Measurements from ENCODE around the gene TRAPPC1. TPM values are rescaled to one million over a fixed set of nuclear protein-coding genes. Genes with fewer than 3 reads are reported as not detected.

TRAPPC1 gene
- total RNA-seq, 6 experiments from 2014 or later, result 43.7 to 57.1 (median 48.3) TPM

- Histone ChIP-seq H3K4me3 (peak within 1 kb of the TSS; percentile 28 to 63 (median 51)), H3K27me3 (no peaks in the 10 kb centered on the region), H3K4me1 (peaks cover 3 to 43% (median 22%) of the 10 kb centered on the region in 4 donors), H3K9me3 (no peaks in the 10 kb centered on the region), H3K36me3 (no peaks in the 10 kb centered on the region), H3K27ac (peak within 1 kb of the TSS; percentile 82)
- ATAC-seq (no peak), DNase-seq (no peak)
- no peak for TF ChIP-seq POLR2A (IDR thresholded peaks at IDR 0.05)
- TF ChIP-seq, protein P1, sequence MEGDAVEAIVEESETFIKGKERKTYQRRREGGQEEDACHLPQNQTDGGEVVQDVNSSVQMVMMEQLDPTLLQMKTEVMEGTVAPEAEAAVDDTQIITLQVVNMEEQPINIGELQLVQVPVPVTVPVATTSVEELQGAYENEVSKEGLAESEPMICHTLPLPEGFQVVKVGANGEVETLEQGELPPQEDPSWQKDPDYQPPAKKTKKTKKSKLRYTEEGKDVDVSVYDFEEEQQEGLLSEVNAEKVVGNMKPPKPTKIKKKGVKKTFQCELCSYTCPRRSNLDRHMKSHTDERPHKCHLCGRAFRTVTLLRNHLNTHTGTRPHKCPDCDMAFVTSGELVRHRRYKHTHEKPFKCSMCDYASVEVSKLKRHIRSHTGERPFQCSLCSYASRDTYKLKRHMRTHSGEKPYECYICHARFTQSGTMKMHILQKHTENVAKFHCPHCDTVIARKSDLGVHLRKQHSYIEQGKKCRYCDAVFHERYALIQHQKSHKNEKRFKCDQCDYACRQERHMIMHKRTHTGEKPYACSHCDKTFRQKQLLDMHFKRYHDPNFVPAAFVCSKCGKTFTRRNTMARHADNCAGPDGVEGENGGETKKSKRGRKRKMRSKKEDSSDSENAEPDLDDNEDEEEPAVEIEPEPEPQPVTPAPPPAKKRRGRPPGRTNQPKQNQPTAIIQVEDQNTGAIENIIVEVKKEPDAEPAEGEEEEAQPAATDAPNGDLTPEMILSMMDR (IDR thresholded peaks at IDR 0.05), result no peak
- intact Hi-C loops (cut with DNase I), result no loop called here
- 51% methylated on average over 15 of the region's 18 CpGs for WGBS (ENCODE audit: insufficient coverage, low coverage, low lambda C conversion rate, missing lambda C conversion rate)
Observed at GRCh38 chr17:7888184-7888920, 43.4 kb downstream of the TRAPPC1 start, which contains the start of gene CHD3. Gene CHD3 (plus strand): TSS chr17:7888789. CDS start chr17:7889001, 212 bp downstream.

DNA sequence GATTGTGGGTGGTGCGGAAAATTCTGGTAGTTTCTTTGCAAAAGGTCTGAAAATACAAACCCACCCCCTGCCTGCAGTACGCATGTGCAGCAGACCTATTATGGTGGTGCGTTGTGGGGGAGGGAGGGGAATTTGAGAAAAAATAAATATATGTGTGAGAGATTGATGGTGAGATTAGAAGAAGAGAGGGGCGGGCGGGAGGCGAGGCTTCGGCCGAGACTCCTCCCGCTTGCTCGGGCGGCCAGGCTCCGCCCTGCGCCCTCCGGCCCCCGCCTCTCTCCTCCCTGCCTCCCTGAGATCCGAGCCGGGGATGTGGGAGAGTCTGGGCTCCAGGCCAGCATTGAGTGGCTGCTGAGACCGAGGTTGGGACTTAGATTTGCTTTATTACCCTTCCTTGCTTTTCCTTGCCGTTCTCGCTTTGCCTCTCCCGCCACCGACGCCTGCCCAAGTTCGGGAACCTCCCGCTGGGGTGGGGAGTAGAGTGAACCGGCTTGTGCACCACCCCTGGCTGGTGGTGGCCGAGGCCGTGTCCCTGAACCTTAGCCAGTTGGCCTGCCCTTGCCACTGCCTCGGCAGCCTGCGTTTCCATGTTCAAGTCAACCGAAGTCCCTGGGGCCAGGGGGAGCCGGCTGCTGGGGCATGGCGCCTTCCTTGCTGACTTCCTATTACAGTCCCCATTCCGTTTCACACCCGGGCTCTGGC, 44.1 kb downstream of the TRAPPC1 start:
- H3K9me3 ChIP-seq, result no peaks in the 10 kb centered on the region
- DNase-seq, result peak; percentile 89 to 93 (median 92)
- H3K4me1 ChIP-seq, result peaks cover 3 to 43% (median 22%) of the 10 kb centered on the region in 4 donors
- H3K27me3 ChIP-seq, result no peaks in the 10 kb centered on the region
- 1% methylated on average over 27 of the region's 35 CpGs for WGBS (ENCODE audit: insufficient coverage, low coverage, low lambda C conversion rate, missing lambda C conversion rate)
- peak overlapping the region; percentile 28 to 63 (median 51) for H3K4me3 ChIP-seq
- intact Hi-C loops (cut with DNase I), result no loop called here
- TF ChIP-seq, protein P1 (IDR thresholded peaks at IDR 0.05), result no peak
- peak; percentile 32 for TF ChIP-seq POLR2A (IDR thresholded peaks at IDR 0.05)
- H3K27ac ChIP-seq, result peak overlapping the region; percentile 82
- ATAC-seq, result peak; percentile 81 to 88 (median 82)
- H3K36me3 ChIP-seq, result no peaks in the 10 kb centered on the region

- 5% methylated on average over 8 of the region's 8 CpGs for WGBS (ENCODE audit: insufficient coverage, low coverage, low lambda C conversion rate, missing lambda C conversion rate)
- Histone ChIP-seq H3K4me1 (peaks cover 3 to 43% (median 22%) of the 10 kb centered on the region in 4 donors), H3K4me3 (peak overlapping the region in 2 of 3 donors; percentile 51 to 63)
Observed at GRCh38 chr17:7887038-7887481, 44.7 kb downstream of the TRAPPC1 start.

DNA sequence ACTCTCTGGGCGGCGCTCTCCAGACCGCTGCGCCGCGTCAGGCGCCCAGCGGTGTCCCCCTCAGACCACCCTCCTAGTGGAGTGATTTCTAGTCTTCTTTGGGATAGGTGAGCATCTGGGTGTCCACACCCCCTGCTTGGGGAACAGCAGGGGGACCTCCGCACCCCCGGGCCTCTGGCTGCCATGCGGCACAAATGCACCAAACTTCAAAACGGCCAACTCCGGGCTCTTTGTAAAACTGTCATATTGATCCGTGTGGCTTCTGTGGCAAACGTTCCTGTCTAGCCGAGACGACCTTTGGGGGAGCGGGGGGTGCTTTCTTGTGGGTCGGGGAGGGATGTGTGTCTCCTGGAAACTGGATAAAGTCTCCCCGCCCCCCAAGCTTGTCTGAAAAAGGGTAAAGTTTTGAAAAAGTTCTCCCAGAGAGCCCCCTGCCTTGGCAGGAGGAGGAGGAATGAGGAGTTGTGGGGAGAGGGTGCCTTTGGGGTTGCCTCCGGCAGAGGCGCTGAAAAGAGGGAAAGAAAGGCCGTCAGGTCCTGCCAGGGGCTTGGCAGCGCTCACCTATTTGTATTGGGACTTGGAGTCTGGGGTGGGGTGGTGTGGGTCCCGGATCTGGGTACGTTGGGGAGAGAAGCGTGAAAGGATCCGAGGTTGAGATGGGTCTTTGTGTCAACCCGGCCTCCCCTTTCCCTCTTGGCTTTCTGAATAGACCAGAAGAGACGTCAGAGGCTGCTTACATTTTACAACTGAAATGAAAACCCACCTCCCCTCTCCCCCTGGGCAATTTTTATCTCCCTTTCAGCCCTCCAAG, 45.3 kb downstream of the TRAPPC1 start:
- Histone ChIP-seq H3K9me3 (no peaks in the 10 kb centered on the region), H3K27ac (peak overlapping the region; percentile 82 to 88 (median 82)), H3K4me3 (peak overlapping the region; percentile 56 to 63 (median 59)), H3K4me1 (peaks cover 3 to 43% (median 22%) of the 10 kb centered on the region in 4 donors), H3K27me3 (no peaks in the 10 kb centered on the region), H3K36me3 (no peaks in the 10 kb centered on the region)
- intact Hi-C loops (cut with DNase I), result no loop called here
- 3% methylated on average over 13 of the region's 30 CpGs for WGBS (ENCODE audit: insufficient coverage, low coverage, low lambda C conversion rate, missing lambda C conversion rate)
- DNase-seq (no peak), ATAC-seq (no peak)
- no peak for TF ChIP-seq POLR2A (IDR thresholded peaks at IDR 0.05)
- TF ChIP-seq, protein P1 (IDR thresholded peaks at IDR 0.05), result no peak

More at GRCh38 chr17:7887038-7887481, 44.7 kb downstream of the TRAPPC1 start:
- Histone ChIP-seq H3K27ac (peak overlapping the region; percentile 82 to 88 (median 82)), H3K27me3 (no peaks in the 10 kb centered on the region), H3K36me3 (no peaks in the 10 kb centered on the region), H3K9me3 (no peaks in the 10 kb centered on the region)
- DNase-seq (no peak), ATAC-seq (no peak)
- intact Hi-C loops (cut with DNase I), result no loop called here
- TF ChIP-seq POLR2A (IDR thresholded peaks at IDR 0.05), result no peak
- TF ChIP-seq, protein P1 (IDR thresholded peaks at IDR 0.05), result no peak

Measured in right lobe of liver (tissue), 6 donors.